ENCODE data around the gene NFIC.
A peak's percentile ranks its signal among the peaks of the same experiment; 100 is the strongest.

NFIC gene

DNA sequence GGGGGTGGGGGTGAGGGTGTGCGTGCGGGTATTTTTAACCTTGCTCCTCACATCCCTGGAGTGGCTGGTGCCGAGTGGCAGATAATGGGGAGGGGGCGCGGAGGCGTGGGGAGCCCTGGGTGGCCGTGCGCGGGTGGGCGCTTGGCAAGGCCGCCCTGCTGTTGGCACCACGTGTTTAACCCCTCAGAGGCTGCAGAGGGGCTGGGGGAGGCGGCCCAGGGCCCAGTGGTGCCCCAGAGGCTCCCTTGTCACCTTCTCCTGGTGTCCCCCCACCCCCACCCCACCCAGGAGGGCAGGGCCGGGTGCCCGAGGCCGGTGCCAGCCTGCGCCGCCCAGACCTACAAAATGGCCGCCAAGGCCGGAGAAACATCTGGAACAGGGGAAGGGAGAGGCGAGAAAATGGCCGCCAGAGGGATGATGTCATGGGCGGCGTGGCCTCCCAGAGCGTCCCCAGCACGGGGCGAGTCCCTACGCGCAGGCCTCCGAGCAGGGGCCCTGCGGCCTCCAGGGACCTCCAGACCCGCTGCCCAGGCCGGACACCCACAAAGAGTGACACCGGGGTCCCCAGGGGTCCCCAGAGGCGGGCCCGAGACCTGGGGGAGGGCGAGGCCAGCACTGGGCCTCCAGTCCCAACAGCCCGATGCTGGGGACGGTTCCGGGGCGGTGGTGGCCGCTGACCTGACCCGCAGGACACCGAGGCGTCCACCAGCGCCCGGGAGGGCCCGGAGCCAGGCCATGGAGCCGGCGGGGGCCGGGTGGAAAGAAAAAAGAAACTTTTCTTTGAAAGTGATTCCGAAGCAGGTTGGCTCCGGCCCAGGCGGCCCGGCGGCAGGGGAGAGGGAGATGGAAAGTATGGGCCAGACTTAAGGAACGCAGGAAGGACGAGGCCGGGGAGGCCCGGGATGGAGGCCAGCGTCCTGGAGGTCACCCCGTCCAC is 38.2 kb downstream of the NFIC start:
- TF ChIP-seq RAD21 (IDR thresholded peaks at IDR 0.05; ENCODE audit: low read depth): no peak
- TF ChIP-seq ZBTB7A (IDR thresholded peaks at IDR 0.05; ENCODE audit: low read depth): peak; percentile 51; the same call in 1 of the 2 replicates
- peak; percentile 94 for TF ChIP-seq YY1 (IDR thresholded peaks at IDR 0.05; ENCODE audit: low read depth)
- peak; percentile 9; the same call in 1 of the 2 replicates for TF ChIP-seq NFIC (IDR thresholded peaks at IDR 0.05)
- peak; percentile 19; the same call in 1 of the 2 replicates for TF ChIP-seq EP300 (IDR thresholded peaks at IDR 0.05; ENCODE audit: borderline replicate concordance)
- peak; percentile 77 for TF ChIP-seq TEAD4 (IDR thresholded peaks at IDR 0.05)
- TF ChIP-seq FOXM1 (IDR thresholded peaks at IDR 0.05; ENCODE audit: borderline replicate concordance, low read depth): no peak
- 0 out of 2 replicates have a peak, but pooled peaks have one; percentile 24 for TF ChIP-seq TCF12 (IDR thresholded peaks at IDR 0.05; ENCODE audit: low read depth)

DNA sequence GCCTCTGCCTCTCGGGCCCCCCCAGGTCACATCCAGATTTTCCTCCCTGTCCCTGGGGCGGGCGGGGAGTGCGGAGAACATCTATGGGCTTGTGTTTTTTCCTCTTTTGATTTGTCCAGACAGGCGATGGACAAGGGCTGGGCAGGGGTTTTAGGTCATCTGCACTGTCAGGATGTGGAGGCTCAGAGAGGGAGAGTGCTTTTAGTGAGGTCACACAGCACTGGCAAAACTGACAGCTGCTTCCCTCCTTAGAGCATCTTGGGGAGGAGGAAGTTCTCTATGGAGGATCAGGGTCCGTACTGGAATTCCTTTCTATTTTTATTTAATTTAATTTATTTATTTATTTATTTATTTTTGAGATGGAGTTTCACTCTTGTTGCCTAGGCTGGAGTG is 38.9 kb downstream of the NFIC start:
- TF ChIP-seq EP300 (IDR thresholded peaks at IDR 0.05; ENCODE audit: borderline replicate concordance) (no peak), CREB1 (IDR thresholded peaks at IDR 0.05; ENCODE audit: low read depth) (no peak), TAF1 (IDR thresholded peaks at IDR 0.05; ENCODE audit: low read depth) (no peak), TCF12 (IDR thresholded peaks at IDR 0.05; ENCODE audit: low read depth) (no peak), TEAD4 (IDR thresholded peaks at IDR 0.05) (no peak), CEBPB (IDR thresholded peaks at IDR 0.05) (no peak)

DNA sequence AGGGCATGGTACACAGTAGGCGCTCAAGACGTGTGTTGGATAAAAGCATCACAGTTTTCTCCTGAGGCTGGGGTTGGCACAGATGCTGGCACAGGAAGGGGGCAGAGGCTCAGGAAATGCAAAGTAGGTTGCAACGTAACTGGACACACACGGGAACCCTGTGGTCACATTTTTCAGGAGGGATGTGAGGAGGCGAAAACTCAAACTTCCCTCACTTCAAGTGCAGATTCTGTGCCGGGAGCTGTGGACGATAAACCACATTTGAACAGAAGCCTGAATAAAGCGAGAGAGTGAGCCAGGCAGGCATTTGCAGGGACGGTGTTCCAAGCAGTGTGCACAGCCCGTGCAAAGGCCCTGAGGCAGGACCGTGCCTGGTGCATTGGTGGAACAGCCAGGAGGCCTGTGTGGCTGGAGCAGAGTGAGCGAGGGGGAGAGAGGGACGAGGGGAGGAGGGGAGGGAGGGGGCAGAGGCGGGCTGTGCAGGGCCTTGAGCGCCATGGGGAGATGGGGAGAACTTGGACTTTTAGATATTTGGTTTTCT is 40.3 kb downstream of the NFIC start:
- TF ChIP-seq EP300 (IDR thresholded peaks at IDR 0.05; ENCODE audit: borderline replicate concordance) (no peak), RAD21 (IDR thresholded peaks at IDR 0.05; ENCODE audit: low read depth) (no peak), TAF1 (IDR thresholded peaks at IDR 0.05; ENCODE audit: low read depth) (no peak)

DNA sequence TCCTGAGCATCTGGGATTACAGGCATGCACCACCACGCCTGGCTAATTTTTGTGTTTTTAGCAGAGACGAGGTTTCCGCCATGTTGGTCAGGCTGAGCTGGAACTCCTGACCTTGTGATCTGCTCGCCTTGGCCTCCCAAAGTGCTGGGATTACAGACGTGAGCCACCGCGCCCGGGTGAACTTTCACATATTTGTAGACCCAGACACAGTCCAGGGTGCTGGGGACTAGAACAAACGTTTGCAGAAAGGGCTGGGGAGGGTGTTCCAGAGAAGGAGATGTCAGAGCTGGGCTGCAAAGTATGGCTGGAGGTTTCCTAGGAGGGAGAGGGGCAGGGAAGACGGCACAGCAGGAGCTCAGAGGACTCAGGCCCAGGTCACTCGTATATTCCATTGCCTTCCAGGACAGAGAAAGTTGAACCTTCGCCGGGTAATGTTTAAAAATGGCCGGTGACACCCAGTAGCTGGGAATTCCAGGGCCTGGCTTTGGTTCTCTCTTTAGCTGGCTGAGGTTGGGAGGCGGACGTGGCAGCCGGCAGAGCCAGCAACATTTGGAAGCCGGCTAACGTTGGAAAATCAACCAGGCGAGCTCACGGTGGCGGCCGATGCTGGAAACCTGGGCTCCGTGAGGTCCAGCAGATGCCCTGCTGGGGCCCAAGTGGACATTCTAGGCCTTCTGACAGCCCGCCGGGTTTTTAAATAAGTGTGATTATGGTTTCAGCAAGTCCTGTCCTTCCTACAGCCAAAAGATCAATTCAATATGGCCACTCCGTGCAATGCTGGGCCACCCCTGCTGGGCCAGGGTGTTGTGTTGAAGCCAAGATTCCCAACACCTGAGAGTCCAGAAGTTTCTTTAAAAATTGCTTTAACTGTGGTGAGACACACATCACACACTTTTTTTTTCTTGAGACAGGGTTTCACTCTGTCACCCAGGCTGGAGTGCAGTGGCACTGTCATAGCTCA is 41.5 kb downstream of the NFIC start:
- TF ChIP-seq ZBTB7A (IDR thresholded peaks at IDR 0.05; ENCODE audit: low read depth) (no peak), NFIC (IDR thresholded peaks at IDR 0.05) (no peak), RAD21 (IDR thresholded peaks at IDR 0.05; ENCODE audit: low read depth) (no peak), CEBPB (IDR thresholded peaks at IDR 0.05) (no peak), EGR1 (IDR thresholded peaks at IDR 0.05) (no peak), TAF1 (IDR thresholded peaks at IDR 0.05; ENCODE audit: low read depth) (no peak), FOXM1 (IDR thresholded peaks at IDR 0.05; ENCODE audit: borderline replicate concordance, low read depth) (no peak), EP300 (IDR thresholded peaks at IDR 0.05; ENCODE audit: borderline replicate concordance) (no peak), CREB1 (IDR thresholded peaks at IDR 0.05; ENCODE audit: low read depth) (no peak), TEAD4 (IDR thresholded peaks at IDR 0.05) (no peak), YY1 (IDR thresholded peaks at IDR 0.05; ENCODE audit: low read depth) (no peak), TCF12 (IDR thresholded peaks at IDR 0.05; ENCODE audit: low read depth) (no peak)
- TF ChIP-seq, protein P1, sequence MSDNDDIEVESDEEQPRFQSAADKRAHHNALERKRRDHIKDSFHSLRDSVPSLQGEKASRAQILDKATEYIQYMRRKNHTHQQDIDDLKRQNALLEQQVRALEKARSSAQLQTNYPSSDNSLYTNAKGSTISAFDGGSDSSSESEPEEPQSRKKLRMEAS (IDR thresholded peaks at IDR 0.05): no peak
- TF ChIP-seq, protein P2, sequence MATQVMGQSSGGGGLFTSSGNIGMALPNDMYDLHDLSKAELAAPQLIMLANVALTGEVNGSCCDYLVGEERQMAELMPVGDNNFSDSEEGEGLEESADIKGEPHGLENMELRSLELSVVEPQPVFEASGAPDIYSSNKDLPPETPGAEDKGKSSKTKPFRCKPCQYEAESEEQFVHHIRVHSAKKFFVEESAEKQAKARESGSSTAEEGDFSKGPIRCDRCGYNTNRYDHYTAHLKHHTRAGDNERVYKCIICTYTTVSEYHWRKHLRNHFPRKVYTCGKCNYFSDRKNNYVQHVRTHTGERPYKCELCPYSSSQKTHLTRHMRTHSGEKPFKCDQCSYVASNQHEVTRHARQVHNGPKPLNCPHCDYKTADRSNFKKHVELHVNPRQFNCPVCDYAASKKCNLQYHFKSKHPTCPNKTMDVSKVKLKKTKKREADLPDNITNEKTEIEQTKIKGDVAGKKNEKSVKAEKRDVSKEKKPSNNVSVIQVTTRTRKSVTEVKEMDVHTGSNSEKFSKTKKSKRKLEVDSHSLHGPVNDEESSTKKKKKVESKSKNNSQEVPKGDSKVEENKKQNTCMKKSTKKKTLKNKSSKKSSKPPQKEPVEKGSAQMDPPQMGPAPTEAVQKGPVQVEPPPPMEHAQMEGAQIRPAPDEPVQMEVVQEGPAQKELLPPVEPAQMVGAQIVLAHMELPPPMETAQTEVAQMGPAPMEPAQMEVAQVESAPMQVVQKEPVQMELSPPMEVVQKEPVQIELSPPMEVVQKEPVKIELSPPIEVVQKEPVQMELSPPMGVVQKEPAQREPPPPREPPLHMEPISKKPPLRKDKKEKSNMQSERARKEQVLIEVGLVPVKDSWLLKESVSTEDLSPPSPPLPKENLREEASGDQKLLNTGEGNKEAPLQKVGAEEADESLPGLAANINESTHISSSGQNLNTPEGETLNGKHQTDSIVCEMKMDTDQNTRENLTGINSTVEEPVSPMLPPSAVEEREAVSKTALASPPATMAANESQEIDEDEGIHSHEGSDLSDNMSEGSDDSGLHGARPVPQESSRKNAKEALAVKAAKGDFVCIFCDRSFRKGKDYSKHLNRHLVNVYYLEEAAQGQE (IDR thresholded peaks at IDR 0.05; ENCODE audit: low read depth): no peak
- TF ChIP-seq, protein P3, sequence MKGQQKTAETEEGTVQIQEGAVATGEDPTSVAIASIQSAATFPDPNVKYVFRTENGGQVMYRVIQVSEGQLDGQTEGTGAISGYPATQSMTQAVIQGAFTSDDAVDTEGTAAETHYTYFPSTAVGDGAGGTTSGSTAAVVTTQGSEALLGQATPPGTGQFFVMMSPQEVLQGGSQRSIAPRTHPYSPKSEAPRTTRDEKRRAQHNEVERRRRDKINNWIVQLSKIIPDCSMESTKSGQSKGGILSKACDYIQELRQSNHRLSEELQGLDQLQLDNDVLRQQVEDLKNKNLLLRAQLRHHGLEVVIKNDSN (IDR thresholded peaks at IDR 0.05): no peak

DNA sequence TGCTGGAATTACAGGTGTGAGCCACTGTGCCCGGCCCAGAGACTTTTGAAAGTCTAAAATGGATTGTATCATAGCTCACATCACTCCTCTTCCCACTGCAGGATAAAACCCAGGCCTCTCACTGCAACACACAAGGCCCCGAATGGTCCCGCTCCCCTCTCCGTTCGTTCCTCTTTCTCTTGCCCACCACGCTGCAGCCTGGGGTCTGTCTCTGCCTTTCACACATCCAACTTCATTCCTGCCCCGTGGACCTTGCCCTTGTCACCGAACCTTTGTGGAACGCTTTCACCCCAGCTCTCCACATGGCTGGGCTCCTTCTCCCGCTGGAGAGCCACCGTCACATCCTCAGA is 42.6 kb downstream of the NFIC start:
- no peak for TF ChIP-seq CREB1 (IDR thresholded peaks at IDR 0.05; ENCODE audit: low read depth)
- no peak for TF ChIP-seq NFIC (IDR thresholded peaks at IDR 0.05)
- no peak for TF ChIP-seq TAF1 (IDR thresholded peaks at IDR 0.05; ENCODE audit: low read depth)
- no peak for TF ChIP-seq TCF12 (IDR thresholded peaks at IDR 0.05; ENCODE audit: low read depth)
- no peak for TF ChIP-seq EP300 (IDR thresholded peaks at IDR 0.05; ENCODE audit: borderline replicate concordance)
- TF ChIP-seq TEAD4 (IDR thresholded peaks at IDR 0.05): no peak
- TF ChIP-seq FOXM1 (IDR thresholded peaks at IDR 0.05; ENCODE audit: borderline replicate concordance, low read depth): no peak
- TF ChIP-seq, protein P2 (IDR thresholded peaks at IDR 0.05; ENCODE audit: low read depth): no peak

Data from Ishikawa (cell line).